ENCODE results near the gene KRT28.

DNA sequence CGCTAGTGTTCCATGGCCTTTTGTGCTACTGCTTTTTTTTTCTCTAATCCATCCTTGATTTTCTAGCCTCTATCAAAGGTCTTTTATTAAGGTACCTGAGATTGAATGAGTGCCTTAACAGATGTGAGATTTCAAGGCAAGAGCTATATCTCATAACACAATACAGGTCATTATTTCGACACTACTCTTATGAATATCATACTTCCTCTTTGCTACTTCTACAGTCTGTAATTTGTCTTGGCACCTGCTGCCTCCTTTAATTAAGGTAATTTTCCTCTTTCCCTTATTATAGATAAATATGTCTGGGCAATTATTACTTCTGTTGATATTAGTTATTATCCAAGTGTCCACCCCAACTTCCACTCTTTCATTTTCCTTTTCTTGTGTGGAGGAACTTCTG, 5.3 kb downstream of the KRT28 start:
- TF ChIP-seq CTCF (IDR thresholded peaks at IDR 0.05) (no peak), POLR2A (IDR thresholded peaks at IDR 0.05) (no peak)
